Thoracic aorta (tissue), 2 donors: ENCODE data around the gene LAG3. TPM values are rescaled to one million over a fixed set of nuclear protein-coding genes. Genes with fewer than 3 reads are reported as not detected.

Experiments used
- ATAC-seq: fragments of 150-250 bp; one replicate; pipeline ENCODE4 v1.8.0; 2017; ENCODE audit warnings: low read depth; ENCODE audit not compliant: insufficient number of reproducible peaks, low FRiP score
- DNase-seq: peaks from one replicate; pipeline ENCODE4 v3.0.0-alpha.2; 2020; ENCODE audit warnings: low spot score
- H3K27ac ChIP-seq, 2 donors: fragments of 200-600 bp; sonication (generic); 1 replicate in 1 of 2; 2 replicates in 1 of 2; pipeline ENCODE4 v1.5.1; 2016; ENCODE audit warnings: mild to moderate bottlenecking in 2 of 2, moderate library complexity in 2 of 2
- H3K27me3 ChIP-seq: fragments of 200-600 bp; sonication (generic); replicated peaks from 2 replicates; pipeline ENCODE4 v1.6.0; 2016; ENCODE audit warnings: mild to moderate bottlenecking; ENCODE audit not compliant: insufficient read depth
- H3K36me3 ChIP-seq: fragments of 200-600 bp; sonication (generic); one replicate; pipeline ENCODE4 v1.5.1; 2016
- H3K4me1 ChIP-seq, 2 donors: fragments of 200-600 bp; sonication (generic); 1 replicate in 1 of 2; 2 replicates in 1 of 2; pipeline versions ENCODE4 v1.5.1 to v1.6.0; 2016; ENCODE audit warnings: low read depth in 2 of 2, mild to moderate bottlenecking in 1 of 2; ENCODE audit not compliant: control insufficient read depth in 1 of 2
- H3K4me3 ChIP-seq: fragments of 200-600 bp; sonication (generic); 2 replicates; pipeline ENCODE4 v1.5.1; 2016; ENCODE audit warnings: mild to moderate bottlenecking
- H3K9me3 ChIP-seq: fragments of 200-600 bp; sonication (generic); 2 replicates; pipeline ENCODE4 v1.5.1; 2016
- CTCF ChIP-seq: fragments of 200-600 bp; sonication (generic); IDR thresholded peaks from one replicate; pipeline ENCODE4 v1.5.1; 2019; ENCODE audit warnings: antibody characterized with exemption
- total RNA-seq, 2 donors: library from RNA; depleted of rRNA; stranded (reverse); fragments of >200 nt; gene quantifications; one replicate each; pipeline versions ENCODE4 v1.1.0 to v1.2.3, GENCODE V29; 2016

LAG3 gene
- total RNA-seq, 2 donors from 2014 or later = 0.95 to 1.5 TPM

GRCh38 chr12:6809056-6809455 lies 36.7 kb downstream of the LAG3 start:
- Histone ChIP-seq H3K36me3 (no peaks in the 10 kb centered on the region), H3K27me3 (no peaks in the 10 kb centered on the region), H3K9me3 (no peaks in the 10 kb centered on the region), H3K27ac (no peak overlapping the region), H3K4me1 (no peaks in the 10 kb centered on the region), H3K4me3 (no peak overlapping the region)
- ATAC-seq (no peak), DNase-seq (no peak)
- TF ChIP-seq CTCF = no peak

GRCh38 chr12:6810758-6811157 lies 38.4 kb downstream of the LAG3 start:
- no peak for TF ChIP-seq CTCF
- ATAC-seq (no peak), DNase-seq (no peak)
- no peaks in the 10 kb centered on the region for H3K4me1 ChIP-seq
- H3K36me3 ChIP-seq = no peaks in the 10 kb centered on the region
- H3K9me3 ChIP-seq = no peaks in the 10 kb centered on the region
- no peak overlapping the region for H3K27ac ChIP-seq
- no peaks in the 10 kb centered on the region for H3K27me3 ChIP-seq
- no peak overlapping the region for H3K4me3 ChIP-seq

- Histone ChIP-seq H3K4me3 (no peak overlapping the region), H3K4me1 (no peaks in the 10 kb centered on the region), H3K36me3 (no peaks in the 10 kb centered on the region), H3K9me3 (no peaks in the 10 kb centered on the region), H3K27ac (no peak overlapping the region), H3K27me3 (no peaks in the 10 kb centered on the region)
- DNase-seq (no peak), ATAC-seq (no peak)
- no peak for TF ChIP-seq CTCF
Measured at GRCh38 chr12:6813363-6813762, 41.0 kb downstream of the LAG3 start.

GRCh38 chr12:6816598-6816997 lies 44.3 kb downstream of the LAG3 start:
- no peak overlapping the region for H3K27ac ChIP-seq
- peaks cover 0 to 7% of the 10 kb centered on the region in 2 donors for H3K4me1 ChIP-seq
- H3K9me3 ChIP-seq = no peaks in the 10 kb centered on the region
- no peaks in the 10 kb centered on the region for H3K27me3 ChIP-seq
- H3K4me3 ChIP-seq = no peak overlapping the region
- ATAC-seq (no peak), DNase-seq (no peak)
- H3K36me3 ChIP-seq = no peaks in the 10 kb centered on the region
- no peak for TF ChIP-seq CTCF

GRCh38 chr12:6817098-6817497 lies 44.8 kb downstream of the LAG3 start:
- H3K9me3 ChIP-seq = no peaks in the 10 kb centered on the region
- ATAC-seq (no peak), DNase-seq (no peak)
- H3K27ac ChIP-seq = no peak overlapping the region
- no peak overlapping the region for H3K4me3 ChIP-seq
- no peak for TF ChIP-seq CTCF
- H3K4me1 ChIP-seq = peaks cover 4 to 12% of the 10 kb centered on the region in 2 donors
- H3K27me3 ChIP-seq = no peaks in the 10 kb centered on the region
- H3K36me3 ChIP-seq = no peaks in the 10 kb centered on the region
